SK-N-SH treated with all-trans-retinoic acid at 6 μM for 48 hours (cell line): ENCODE measurements around the gene AKAP7.
A peak's percentile ranks its signal among the peaks of the same experiment; 100 is the strongest.

Experiments used
- ATAC-seq: fragments of 200-7000 bp; cut with Tn5 transposase; 3 replicates; pipeline ENCODE4 v1.9.1; 2020; ENCODE audit warnings: mild to moderate bottlenecking, moderate library complexity
- ARNTL ChIP-seq: fragments of 450-650 bp; formaldehyde crosslinking; IDR thresholded peaks from 2 replicates; pipeline ENCODE4 v1.5.0; 2020; ENCODE audit warnings: low read depth, mild to moderate bottlenecking, moderate library complexity, borderline replicate concordance
- BACH2 ChIP-seq: fragments of 250-450 bp; sonication (Bioruptor Pico); IDR thresholded peaks from 2 replicates; pipeline ENCODE4 v1.9.0; 2021; ENCODE audit warnings: mild to moderate bottlenecking, borderline replicate concordance
- CSRNP3 ChIP-seq: fragments of 250-450 bp; sonication (Bioruptor Pico); IDR thresholded peaks from 2 replicates; pipeline ENCODE4 v1.5.1; 2021; ENCODE audit warnings: mild to moderate bottlenecking, moderate library complexity
- ESRRG ChIP-seq: fragments of 250-450 bp; sonication (Bioruptor Pico); IDR thresholded peaks from 2 replicates; pipeline ENCODE4 v1.6.1; 2021; ENCODE audit warnings: mild to moderate bottlenecking
- ISL1 ChIP-seq: fragments of 250-450 bp; sonication (Bioruptor Pico); IDR thresholded peaks from 2 replicates; pipeline ENCODE4 v2.1.2; 2022; ENCODE audit warnings: mild to moderate bottlenecking, moderate library complexity
- OSR1 ChIP-seq: fragments of 250-450 bp; sonication (Bioruptor Pico); IDR thresholded peaks from 2 replicates; pipeline ENCODE4 v1.8.0; 2022; ENCODE audit warnings: moderate library complexity, mild to moderate bottlenecking, inconsistent platforms
- PATZ1 ChIP-seq: fragments of 250-450 bp; sonication (Bioruptor Pico); IDR thresholded peaks from 2 replicates; pipeline ENCODE4 v1.8.0; 2020; ENCODE audit warnings: mild to moderate bottlenecking, moderate library complexity, borderline replicate concordance
- PPARA ChIP-seq: fragments of 250-450 bp; sonication (Bioruptor Pico); IDR thresholded peaks from 2 replicates; pipeline ENCODE4 v1.5.0; 2020; ENCODE audit warnings: mild to moderate bottlenecking, borderline replicate concordance
- RARB ChIP-seq: fragments of 250-450 bp; sonication (Bioruptor Pico); IDR thresholded peaks from 2 replicates; pipeline ENCODE4 v1.8.0; 2021; ENCODE audit warnings: mild to moderate bottlenecking, moderate library complexity
- TCF4 ChIP-seq: fragments of 250-450 bp; sonication (Bioruptor Pico); IDR thresholded peaks from 2 replicates; pipeline ENCODE4 v1.8.0; 2021; ENCODE audit warnings: mild to moderate bottlenecking, moderate library complexity, borderline replicate concordance
- TOX ChIP-seq: fragments of 250-450 bp; sonication (Bioruptor Pico); IDR thresholded peaks from 2 replicates; pipeline ENCODE4 v1.8.0; 2021; ENCODE audit warnings: mild to moderate bottlenecking, moderate library complexity, borderline replicate concordance
- ZC3H10 ChIP-seq: fragments of 250-450 bp; sonication (Bioruptor Pico); IDR thresholded peaks from 2 replicates; pipeline ENCODE4 v1.5.1; 2021; ENCODE audit warnings: mild to moderate bottlenecking, moderate library complexity
- ZFP3 ChIP-seq: fragments of 250-450 bp; sonication (Bioruptor Pico); IDR thresholded peaks from 2 replicates; pipeline ENCODE4 v1.5.0; 2020; ENCODE audit warnings: mild to moderate bottlenecking, moderate library complexity
- ZFP30 ChIP-seq: fragments of 450-650 bp; formaldehyde crosslinking; IDR thresholded peaks from 2 replicates; pipeline ENCODE4 v1.5.0; 2022; ENCODE audit warnings: mild to moderate bottlenecking, moderate library complexity
- ZNF565 ChIP-seq: fragments of 450-650 bp; formaldehyde crosslinking; conservative IDR thresholded peaks from 2 replicates; pipeline ENCODE4 v1.5.0; 2020; ENCODE audit warnings: low read depth, mild to moderate bottlenecking, moderate library complexity
- ZNF70 ChIP-seq: fragments of 450-650 bp; formaldehyde crosslinking; IDR thresholded peaks from 2 replicates; pipeline ENCODE4 v1.5.0; 2020; ENCODE audit warnings: mild to moderate bottlenecking, moderate library complexity
- ZNF8 ChIP-seq: fragments of 450-650 bp; formaldehyde crosslinking; IDR thresholded peaks from 2 replicates; pipeline ENCODE4 v1.5.0; 2020; ENCODE audit warnings: mild to moderate bottlenecking, moderate library complexity
- TF ChIP-seq, protein P1 (sequence below): fragments of 250-450 bp; sonication (Bioruptor Pico); IDR thresholded peaks from 2 replicates; pipeline ENCODE4 v1.8.0; 2021; ENCODE audit warnings: low read depth, mild to moderate bottlenecking, moderate library complexity, borderline replicate concordance
- TF ChIP-seq, protein P2 (sequence below): fragments of 250-450 bp; sonication (Bioruptor Pico); IDR thresholded peaks from 2 replicates; pipeline ENCODE4 v1.5.0; 2020; ENCODE audit warnings: mild to moderate bottlenecking, moderate library complexity
- TF ChIP-seq, protein P3 (sequence below): fragments of 250-450 bp; sonication (Bioruptor Pico); IDR thresholded peaks from 2 replicates; pipeline ENCODE4 v1.5.1; 2020; ENCODE audit warnings: low read depth, mild to moderate bottlenecking, moderate library complexity

AKAP7 gene

GRCh38 chr6:131177996-131178395, 42.7 kb downstream of the AKAP7 start:
- TF ChIP-seq OSR1 (CRISPR knock-in tag), result no peak
- no peak for TF ChIP-seq ZNF70 (CRISPR knock-in tag)
- TF ChIP-seq ZFP3 (CRISPR knock-in tag), result no peak
- TF ChIP-seq, protein P1, sequence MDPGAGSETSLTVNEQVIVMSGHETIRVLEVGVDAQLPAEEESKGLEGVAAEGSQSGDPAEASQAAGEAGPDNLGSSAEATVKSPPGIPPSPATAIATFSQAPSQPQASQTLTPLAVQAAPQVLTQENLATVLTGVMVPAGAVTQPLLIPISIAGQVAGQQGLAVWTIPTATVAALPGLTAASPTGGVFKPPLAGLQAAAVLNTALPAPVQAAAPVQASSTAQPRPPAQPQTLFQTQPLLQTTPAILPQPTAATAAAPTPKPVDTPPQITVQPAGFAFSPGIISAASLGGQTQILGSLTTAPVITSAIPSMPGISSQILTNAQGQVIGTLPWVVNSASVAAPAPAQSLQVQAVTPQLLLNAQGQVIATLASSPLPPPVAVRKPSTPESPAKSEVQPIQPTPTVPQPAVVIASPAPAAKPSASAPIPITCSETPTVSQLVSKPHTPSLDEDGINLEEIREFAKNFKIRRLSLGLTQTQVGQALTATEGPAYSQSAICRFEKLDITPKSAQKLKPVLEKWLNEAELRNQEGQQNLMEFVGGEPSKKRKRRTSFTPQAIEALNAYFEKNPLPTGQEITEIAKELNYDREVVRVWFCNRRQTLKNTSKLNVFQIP (CRISPR knock-in tag), result no peak
- no peak for TF ChIP-seq RARB
- TF ChIP-seq ZC3H10 (CRISPR knock-in tag), result no peak
- TF ChIP-seq ESRRG (CRISPR knock-in tag), result no peak
- no peak for TF ChIP-seq PATZ1 (CRISPR knock-in tag)
- no peak for TF ChIP-seq ZFP30 (CRISPR knock-in tag)
- no peak for TF ChIP-seq ISL1 (CRISPR knock-in tag)
- TF ChIP-seq ARNTL (CRISPR knock-in tag), result no peak
- TF ChIP-seq TCF4 (CRISPR knock-in tag), result no peak
- TF ChIP-seq ZNF565 (CRISPR knock-in tag), result no peak
- TF ChIP-seq, protein P2, sequence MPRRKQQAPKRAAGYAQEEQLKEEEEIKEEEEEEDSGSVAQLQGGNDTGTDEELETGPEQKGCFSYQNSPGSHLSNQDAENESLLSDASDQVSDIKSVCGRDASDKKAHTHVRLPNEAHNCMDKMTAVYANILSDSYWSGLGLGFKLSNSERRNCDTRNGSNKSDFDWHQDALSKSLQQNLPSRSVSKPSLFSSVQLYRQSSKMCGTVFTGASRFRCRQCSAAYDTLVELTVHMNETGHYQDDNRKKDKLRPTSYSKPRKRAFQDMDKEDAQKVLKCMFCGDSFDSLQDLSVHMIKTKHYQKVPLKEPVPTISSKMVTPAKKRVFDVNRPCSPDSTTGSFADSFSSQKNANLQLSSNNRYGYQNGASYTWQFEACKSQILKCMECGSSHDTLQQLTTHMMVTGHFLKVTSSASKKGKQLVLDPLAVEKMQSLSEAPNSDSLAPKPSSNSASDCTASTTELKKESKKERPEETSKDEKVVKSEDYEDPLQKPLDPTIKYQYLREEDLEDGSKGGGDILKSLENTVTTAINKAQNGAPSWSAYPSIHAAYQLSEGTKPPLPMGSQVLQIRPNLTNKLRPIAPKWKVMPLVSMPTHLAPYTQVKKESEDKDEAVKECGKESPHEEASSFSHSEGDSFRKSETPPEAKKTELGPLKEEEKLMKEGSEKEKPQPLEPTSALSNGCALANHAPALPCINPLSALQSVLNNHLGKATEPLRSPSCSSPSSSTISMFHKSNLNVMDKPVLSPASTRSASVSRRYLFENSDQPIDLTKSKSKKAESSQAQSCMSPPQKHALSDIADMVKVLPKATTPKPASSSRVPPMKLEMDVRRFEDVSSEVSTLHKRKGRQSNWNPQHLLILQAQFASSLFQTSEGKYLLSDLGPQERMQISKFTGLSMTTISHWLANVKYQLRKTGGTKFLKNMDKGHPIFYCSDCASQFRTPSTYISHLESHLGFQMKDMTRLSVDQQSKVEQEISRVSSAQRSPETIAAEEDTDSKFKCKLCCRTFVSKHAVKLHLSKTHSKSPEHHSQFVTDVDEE (CRISPR knock-in tag), result no peak
- TF ChIP-seq BACH2 (CRISPR knock-in tag), result no peak
- no peak for TF ChIP-seq CSRNP3 (CRISPR knock-in tag)
- no peak for ATAC-seq

DNA sequence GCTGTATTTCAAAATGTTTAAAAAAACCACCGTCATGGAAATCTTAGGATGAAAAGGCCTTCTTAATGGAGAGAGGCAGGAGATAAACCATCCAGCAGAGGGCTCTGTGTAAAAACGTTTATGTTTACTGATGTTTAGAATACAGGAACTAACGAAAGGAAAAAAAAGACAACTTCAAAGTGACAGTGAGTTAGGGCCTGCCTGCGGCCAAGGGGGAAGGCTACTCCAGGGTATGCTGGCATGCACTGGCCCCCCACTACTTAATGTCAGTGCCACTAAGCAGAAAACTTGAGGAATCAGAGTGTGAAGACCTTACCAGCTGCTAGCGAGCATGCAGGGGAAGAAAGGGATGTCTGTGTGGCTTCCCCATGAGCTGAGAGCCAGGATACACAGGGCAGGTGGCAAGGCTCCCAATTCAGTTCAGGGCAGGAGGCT, 47.7 kb downstream of the AKAP7 start:
- TF ChIP-seq, protein P3, sequence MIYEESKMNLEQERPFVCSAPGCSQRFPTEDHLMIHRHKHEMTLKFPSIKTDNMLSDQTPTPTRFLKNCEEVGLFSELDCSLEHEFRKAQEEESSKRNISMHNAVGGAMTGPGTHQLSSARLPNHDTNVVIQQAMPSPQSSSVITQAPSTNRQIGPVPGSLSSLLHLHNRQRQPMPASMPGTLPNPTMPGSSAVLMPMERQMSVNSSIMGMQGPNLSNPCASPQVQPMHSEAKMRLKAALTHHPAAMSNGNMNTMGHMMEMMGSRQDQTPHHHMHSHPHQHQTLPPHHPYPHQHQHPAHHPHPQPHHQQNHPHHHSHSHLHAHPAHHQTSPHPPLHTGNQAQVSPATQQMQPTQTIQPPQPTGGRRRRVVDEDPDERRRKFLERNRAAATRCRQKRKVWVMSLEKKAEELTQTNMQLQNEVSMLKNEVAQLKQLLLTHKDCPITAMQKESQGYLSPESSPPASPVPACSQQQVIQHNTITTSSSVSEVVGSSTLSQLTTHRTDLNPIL, result no peak
- TF ChIP-seq PPARA (CRISPR knock-in tag) (no peak), PATZ1 (CRISPR knock-in tag) (no peak), TOX (CRISPR knock-in tag) (no peak), ZNF8 (CRISPR knock-in tag) (no peak), ZNF70 (CRISPR knock-in tag) (no peak), ARNTL (CRISPR knock-in tag) (no peak), BACH2 (CRISPR knock-in tag) (no peak)
- TF ChIP-seq, protein P2 (CRISPR knock-in tag), result no peak
- ATAC-seq, result peak; percentile 75
